Upper lobe of left lung (tissue), 6 donors: Measurements from ENCODE around the gene KIF6. TPM values are rescaled to one million over a fixed set of nuclear protein-coding genes. Genes with fewer than 3 reads are reported as not detected.

Experiments used
- ATAC-seq, 2 donors: fragments of 200-7000 bp; cut with Tn5 transposase; one replicate each; pipeline ENCODE4 v1.9.1; 2022; ENCODE audit warnings: mild to moderate bottlenecking in 2 of 2, moderate library complexity in 2 of 2; ENCODE audit not compliant: low FRiP score in 2 of 2
- DNase-seq, 2 donors: peaks; one replicate each; pipeline ENCODE4 v3.0.0-alpha.2; 2019 to 2020
- H3K27ac ChIP-seq, 4 donors: fragments of 200-600 bp; sonication (generic); one replicate each; pipeline ENCODE4 v1.5.1; 2016 to 2019
- H3K27me3 ChIP-seq, 4 donors: fragments of 200-600 bp; sonication (generic); one replicate each; pipeline ENCODE4 v1.5.1; 2017 to 2019
- H3K36me3 ChIP-seq, 4 donors: fragments of 200-600 bp; sonication (generic); one replicate each; pipeline ENCODE4 v1.5.1; 2016 to 2019
- H3K4me1 ChIP-seq, 4 donors: fragments of 200-600 bp; sonication (generic); one replicate each; pipeline ENCODE4 v1.5.1; 2018 to 2019
- H3K4me3 ChIP-seq, 4 donors: fragments of 200-600 bp; sonication (generic); one replicate each; pipeline ENCODE4 v1.5.1; 2017 to 2019; ENCODE audit warnings: mild to moderate bottlenecking in 2 of 4, moderate library complexity in 1 of 4
- H3K9me3 ChIP-seq, 4 donors: fragments of 200-600 bp; sonication (generic); one replicate each; pipeline ENCODE4 v1.5.1; 2018 to 2019
- EP300 ChIP-seq, 4 donors: sonication (generic); formaldehyde crosslinking; IDR thresholded peaks; one replicate each; pipeline ENCODE4 v1.5.1; 2017; ENCODE audit warnings: antibody characterized with exemption in 4 of 4, control low read depth in 2 of 4
- POLR2A ChIP-seq, 4 donors: fragments of 450-650 bp; IDR thresholded peaks; one replicate each; pipeline ENCODE4 v1.5.1; 2016 to 2017; ENCODE audit warnings: antibody characterized with exemption in 4 of 4, mild to moderate bottlenecking in 2 of 4
- POLR2AphosphoS5 ChIP-seq, 2 donors: sonication (generic); formaldehyde crosslinking; IDR thresholded peaks; one replicate each; pipeline ENCODE4 v1.5.1; 2017; ENCODE audit warnings: antibody characterized with exemption in 2 of 2
- WGBS, 2 donors: methylation state at CpG; one replicate each; pipeline ENCODE4 v1.1.5; 2017 to 2018; 5-methylcytosine and 5-hydroxymethylcytosine counted together
- total RNA-seq, 6 donors: library from RNA; depleted of rRNA in 4 of 6; stranded (reverse); fragments of >200 nt in 4 of 6; gene quantifications; one replicate each; pipeline versions ENCODE4 v1.1.0 to v1.2.1, GENCODE V29; 2016 to 2021
- TF ChIP-seq, protein P1 (sequence below), 6 experiments: fragments of 450-650 bp in 4 of 6; fragments of 200-600 bp in 2 of 6; sonication (generic) in 2 of 6; IDR thresholded peaks; one replicate each; pipeline ENCODE4 v1.5.1; 2016 to 2019; ENCODE audit warnings: antibody characterized with exemption in 6 of 6
- donor health status: DM: no; HTN: no; CAD: no; lungs with moderate emphysema.
- donor health status: DM: no; HTN: yes; CAD: no; lungs with severe emphysema.

Gene KIF6
- total RNA-seq, 6 donors from 2014 or later = 0.55 to 7.9 (median 1.5) TPM

DNA sequence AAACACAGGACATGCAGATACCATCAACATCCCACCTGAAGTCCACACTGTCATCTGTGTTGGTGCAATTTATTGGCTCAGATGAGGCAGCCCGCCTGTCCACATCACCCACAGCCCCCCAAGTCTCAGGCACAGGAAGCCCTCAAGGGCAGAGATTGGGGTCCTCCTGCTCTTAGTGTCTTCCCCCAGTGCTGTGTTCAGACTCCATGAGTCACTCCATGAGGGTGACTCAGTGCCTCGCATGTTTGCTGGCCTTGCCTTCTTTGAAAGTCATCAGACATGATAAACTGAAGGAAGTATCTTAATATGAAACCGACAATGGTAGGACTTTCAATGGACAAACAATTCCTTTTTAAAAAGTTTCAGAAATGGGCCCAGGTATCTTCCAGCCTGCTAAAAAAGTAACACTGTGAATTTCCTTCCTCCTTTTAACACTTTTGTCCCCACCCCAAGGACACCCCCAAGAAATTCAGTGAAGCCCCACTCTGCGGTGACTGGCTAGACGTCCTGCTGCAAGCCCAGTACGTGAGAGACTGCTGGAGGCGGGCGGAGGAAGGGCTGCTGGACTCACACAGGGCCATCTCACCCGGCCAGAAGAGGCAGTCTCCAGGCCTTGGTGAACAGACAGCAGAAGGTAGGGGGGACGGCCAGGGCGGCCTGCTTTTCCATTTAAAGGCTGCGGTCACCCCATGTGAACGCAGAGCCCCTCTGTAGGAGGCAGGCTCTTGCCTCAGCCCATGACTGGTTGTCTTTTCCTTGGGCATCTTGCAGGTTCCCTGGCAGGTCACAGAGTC lies 359.7 kb downstream of the KIF6 start:
- H3K27me3 ChIP-seq = no peaks in the 10 kb centered on the region
- DNase-seq (peak in 1 of 2 donors; percentile 36), ATAC-seq (no peak)
- WGBS, 2 donors = 83 to 87% methylated on average over 8 to 13 of the region's 13 CpGs
- H3K4me1 ChIP-seq = peaks cover 0 to 10% (median 7%) of the 10 kb centered on the region in 4 donors
- no peaks in the 10 kb centered on the region for H3K9me3 ChIP-seq
- no peak overlapping the region for H3K4me3 ChIP-seq
- H3K36me3 ChIP-seq = no peaks in the 10 kb centered on the region
- TF ChIP-seq, protein P1, sequence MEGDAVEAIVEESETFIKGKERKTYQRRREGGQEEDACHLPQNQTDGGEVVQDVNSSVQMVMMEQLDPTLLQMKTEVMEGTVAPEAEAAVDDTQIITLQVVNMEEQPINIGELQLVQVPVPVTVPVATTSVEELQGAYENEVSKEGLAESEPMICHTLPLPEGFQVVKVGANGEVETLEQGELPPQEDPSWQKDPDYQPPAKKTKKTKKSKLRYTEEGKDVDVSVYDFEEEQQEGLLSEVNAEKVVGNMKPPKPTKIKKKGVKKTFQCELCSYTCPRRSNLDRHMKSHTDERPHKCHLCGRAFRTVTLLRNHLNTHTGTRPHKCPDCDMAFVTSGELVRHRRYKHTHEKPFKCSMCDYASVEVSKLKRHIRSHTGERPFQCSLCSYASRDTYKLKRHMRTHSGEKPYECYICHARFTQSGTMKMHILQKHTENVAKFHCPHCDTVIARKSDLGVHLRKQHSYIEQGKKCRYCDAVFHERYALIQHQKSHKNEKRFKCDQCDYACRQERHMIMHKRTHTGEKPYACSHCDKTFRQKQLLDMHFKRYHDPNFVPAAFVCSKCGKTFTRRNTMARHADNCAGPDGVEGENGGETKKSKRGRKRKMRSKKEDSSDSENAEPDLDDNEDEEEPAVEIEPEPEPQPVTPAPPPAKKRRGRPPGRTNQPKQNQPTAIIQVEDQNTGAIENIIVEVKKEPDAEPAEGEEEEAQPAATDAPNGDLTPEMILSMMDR (IDR thresholded peaks at IDR 0.05) = no peak
- no peak overlapping the region for H3K27ac ChIP-seq

DNA sequence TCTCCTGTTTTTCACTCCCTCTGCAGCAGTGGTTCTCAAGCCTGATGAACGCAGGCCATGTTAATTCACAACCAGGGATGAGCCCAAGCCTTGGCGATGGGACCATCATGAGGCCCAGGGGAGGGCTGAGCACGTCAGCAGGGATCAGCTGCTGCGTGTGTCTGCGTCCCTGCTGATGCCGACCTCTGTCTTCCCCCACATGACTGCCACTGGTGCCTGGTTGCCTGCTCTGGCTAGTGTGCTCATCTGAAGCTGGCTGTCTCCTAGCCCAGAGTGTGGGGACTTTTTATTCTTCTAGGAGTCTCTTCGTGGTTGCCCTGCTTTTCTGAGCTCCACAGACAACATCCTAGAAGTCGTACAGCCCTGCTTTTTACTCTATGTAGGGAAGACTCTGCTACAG lies 361.9 kb downstream of the KIF6 start:
- 89 to 90% methylated on average over 8 of the region's 8 CpGs for WGBS, 2 donors
- Histone ChIP-seq H3K27ac (no peak overlapping the region), H3K27me3 (no peaks in the 10 kb centered on the region), H3K4me1 (peaks cover 0 to 10% (median 7%) of the 10 kb centered on the region in 4 donors), H3K4me3 (no peak overlapping the region), H3K9me3 (no peaks in the 10 kb centered on the region), H3K36me3 (no peaks in the 10 kb centered on the region)
- TF ChIP-seq, protein P1 (IDR thresholded peaks at IDR 0.05) = no peak
- TF ChIP-seq POLR2A (IDR thresholded peaks at IDR 0.05) = no peak
- TF ChIP-seq EP300 (IDR thresholded peaks at IDR 0.05) = no peak
- no peak for TF ChIP-seq POLR2AphosphoS5 (IDR thresholded peaks at IDR 0.05)
- ATAC-seq (no peak), DNase-seq (no peak)

DNA sequence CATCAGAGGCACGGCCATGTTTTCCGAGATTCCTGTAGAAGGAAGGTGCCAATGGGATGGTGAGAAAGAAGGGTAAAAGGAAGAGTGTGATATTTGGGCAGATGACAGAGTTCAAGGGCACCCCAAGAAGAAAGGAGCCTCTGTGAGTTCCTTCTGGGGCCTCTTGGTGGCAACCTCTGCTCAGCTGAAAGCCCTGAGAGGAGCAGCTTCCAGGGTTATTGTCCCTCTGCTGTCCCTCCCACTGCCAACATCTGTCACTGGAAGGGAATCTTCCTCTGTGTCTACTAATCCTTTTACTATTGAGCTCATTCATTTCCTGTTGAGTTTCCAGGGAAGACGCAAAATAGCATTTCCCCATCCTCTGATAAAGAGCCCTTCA lies 362.7 kb downstream of the KIF6 start:
- WGBS, 2 donors = 36 to 40% methylated on average over 3 of the region's 3 CpGs
- Histone ChIP-seq H3K27ac (no peak overlapping the region), H3K4me1 (peaks cover 0 to 12% (median 9%) of the 10 kb centered on the region in 4 donors), H3K9me3 (no peaks in the 10 kb centered on the region), H3K27me3 (no peaks in the 10 kb centered on the region), H3K4me3 (no peak overlapping the region), H3K36me3 (no peaks in the 10 kb centered on the region)
- no peak for TF ChIP-seq POLR2A (IDR thresholded peaks at IDR 0.05)
- TF ChIP-seq POLR2AphosphoS5 (IDR thresholded peaks at IDR 0.05) = no peak
- TF ChIP-seq, protein P1 (IDR thresholded peaks at IDR 0.05) = no peak
- TF ChIP-seq EP300 (IDR thresholded peaks at IDR 0.05) = no peak
- DNase-seq (no peak), ATAC-seq (no peak)

DNA sequence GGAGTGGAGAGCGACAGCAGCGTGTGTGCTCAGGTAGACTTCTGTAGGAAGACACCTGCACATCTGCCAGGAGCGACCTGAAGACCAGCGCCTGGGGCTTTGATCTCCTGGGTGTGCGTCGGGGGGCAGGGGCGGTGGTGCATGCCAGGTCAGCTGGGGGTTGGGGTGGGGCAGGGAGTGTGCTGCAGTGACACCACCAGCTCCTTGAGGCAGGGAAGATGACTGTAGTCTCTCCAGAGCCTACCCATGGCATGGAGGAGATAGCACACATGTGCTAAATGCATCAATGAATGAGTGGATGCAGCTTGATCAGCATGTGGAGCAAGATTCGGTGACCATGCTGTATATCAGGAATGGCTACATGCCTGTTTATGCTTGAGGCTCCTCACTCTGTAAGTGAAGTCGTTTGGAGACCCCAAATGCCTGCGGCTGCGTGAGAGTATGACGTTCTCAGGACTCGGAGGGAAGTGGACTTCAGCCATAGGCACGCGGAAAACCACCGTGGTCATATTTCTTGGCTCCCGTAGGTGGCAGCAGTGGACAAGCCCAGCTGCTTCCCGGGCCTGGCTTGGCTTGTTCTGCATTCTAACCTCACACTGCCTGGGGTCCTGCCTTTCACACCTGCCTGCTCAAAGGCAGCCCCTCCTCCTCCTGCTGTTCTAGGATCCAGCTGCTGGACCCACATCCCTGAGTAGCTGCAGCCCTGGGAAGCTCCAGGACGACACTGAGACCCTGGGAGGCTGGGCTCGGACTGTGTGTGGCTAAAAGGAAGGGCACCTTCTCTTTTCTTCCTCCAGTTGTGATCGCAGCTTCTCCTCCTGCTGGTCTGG lies 363.3 kb downstream of the KIF6 start:
- WGBS, 2 donors = 34 to 37% methylated on average over 20 to 21 of the region's 21 CpGs
- peaks cover 0 to 12% (median 9%) of the 10 kb centered on the region in 4 donors for H3K4me1 ChIP-seq
- H3K36me3 ChIP-seq = no peaks in the 10 kb centered on the region
- no peaks in the 10 kb centered on the region for H3K27me3 ChIP-seq
- ATAC-seq (peak; percentile 78 to 85), DNase-seq (peak in 1 of 2 donors; percentile 65)
- no peaks in the 10 kb centered on the region for H3K9me3 ChIP-seq
- TF ChIP-seq POLR2AphosphoS5 (IDR thresholded peaks at IDR 0.05) = no peak
- TF ChIP-seq, protein P1 (IDR thresholded peaks at IDR 0.05) = peak; percentile 58 to 86 (median 76)
- TF ChIP-seq EP300 (IDR thresholded peaks at IDR 0.05) = no peak
- no peak overlapping the region for H3K27ac ChIP-seq
- H3K4me3 ChIP-seq = no peak overlapping the region
